MM.1S (cell line): ENCODE results near the gene TTI1.

Experiments
- EZH2 ChIP-seq: fragments of 300-600 bp; sonication (generic); optimal IDR thresholded peaks from 2 replicates; pipeline ENCODE3; 2017; ENCODE audit warnings: low read depth, mild to moderate bottlenecking, antibody characterized with exemption, low read length, mixed read lengths
- EZH2phosphoT487 ChIP-seq: fragments of 300-600 bp; sonication (generic); IDR thresholded peaks from 2 replicates; pipeline ENCODE4 v1.6.1; 2018; ENCODE audit warnings: antibody characterized with exemption, low read length

GRCh38 chr20:38044685-38045084 lies 11.4 kb upstream of the TTI1 start:
- TF ChIP-seq EZH2 (no peak), EZH2phosphoT487 (no peak)
